Measurements from ENCODE around the gene HLA-DRA.

The HLA-DRA gene

GRCh38 chr6:32483968-32484613, 44.4 kb downstream of the HLA-DRA start:
- no peak for FAIRE-seq

DNA sequence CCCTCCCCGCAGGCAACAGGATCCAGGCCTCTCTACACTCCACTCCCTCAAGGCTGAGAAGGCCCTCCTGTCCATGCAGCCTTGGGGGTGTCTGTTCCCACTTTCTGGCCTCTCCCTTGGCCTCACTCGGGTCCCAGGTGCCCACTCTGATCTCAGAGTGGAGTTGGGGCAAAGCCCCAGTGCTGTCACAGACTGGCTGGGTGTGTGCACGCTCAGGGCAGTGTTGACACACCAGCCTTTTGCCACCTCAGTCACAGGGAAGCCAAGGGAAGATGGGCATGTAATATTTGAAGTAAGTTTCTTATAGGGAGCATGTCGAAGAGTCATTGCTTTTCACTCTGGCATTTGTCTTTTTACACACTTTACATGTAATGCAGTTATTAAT, 44.9 kb downstream of the HLA-DRA start:
- FAIRE-seq: no peak

GRCh38 chr6:32488083-32488482, 48.4 kb downstream of the HLA-DRA start:
- no peak for FAIRE-seq

DNA sequence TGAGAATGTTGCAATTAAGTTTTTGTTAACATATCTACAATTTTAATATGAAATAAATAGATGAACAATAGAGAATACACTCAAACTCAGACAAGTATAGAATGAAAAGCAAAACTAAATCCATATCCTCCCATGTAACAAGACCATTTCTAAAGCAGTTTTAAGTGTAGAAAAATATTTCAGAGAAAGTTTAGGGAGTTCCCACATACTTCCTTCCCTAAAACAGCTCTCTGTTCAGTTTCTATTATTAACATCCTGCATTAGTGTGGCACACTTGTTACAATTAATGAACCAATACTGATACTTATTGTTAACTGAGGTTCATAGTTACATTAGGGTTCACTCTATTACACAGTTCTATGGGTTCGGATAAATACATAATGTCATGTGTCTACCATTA, 52.0 kb downstream of the HLA-DRA start:
- no peak for FAIRE-seq

DNA sequence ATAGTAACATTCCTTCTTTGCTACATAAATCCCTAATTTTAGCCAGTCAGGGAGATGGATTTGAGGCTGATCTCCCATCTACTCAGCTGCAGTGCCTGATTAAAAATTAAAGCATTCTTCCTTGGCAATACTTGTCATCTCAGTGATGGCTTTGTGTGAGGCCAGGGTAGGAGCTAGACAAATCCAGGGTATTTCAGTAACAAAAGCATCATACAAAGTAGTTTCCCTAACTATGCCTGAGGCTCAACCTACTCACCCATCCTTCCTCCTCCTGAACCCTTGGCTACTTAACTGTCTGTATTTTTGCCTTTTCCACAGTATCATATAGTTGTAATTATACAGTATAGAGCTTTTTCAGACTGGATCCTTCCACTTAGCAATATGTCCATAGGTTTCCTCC, 52.7 kb downstream of the HLA-DRA start:
- no peak for FAIRE-seq
